Esophagus squamous epithelium (tissue), 4 donors: ENCODE measurements around the gene AKR1D1.
"Not testable (repeated sequence)": the region's sequence is repeated elsewhere in the genome, so short reads cannot be mapped to it uniquely, and the experiment has no call there.

ENCODE experiments used
- POLR2A ChIP-seq, 4 donors: fragments of 450-650 bp; IDR thresholded peaks; one replicate each; pipeline ENCODE4 v1.6.1; 2017; ENCODE audit warnings: antibody characterized with exemption in 4 of 4, mild to moderate bottlenecking in 4 of 4, moderate library complexity in 3 of 4
- TF ChIP-seq, protein P1 (sequence below), 6 experiments: fragments of 450-650 bp in 4 of 6; fragments of 200-600 bp in 2 of 6; sonication (generic) in 2 of 6; IDR thresholded peaks; one replicate each; pipeline ENCODE4 v1.5.1; 2016 to 2019; ENCODE audit warnings: antibody characterized with exemption in 6 of 6, mild to moderate bottlenecking in 4 of 6, moderate library complexity in 4 of 6

DNA sequence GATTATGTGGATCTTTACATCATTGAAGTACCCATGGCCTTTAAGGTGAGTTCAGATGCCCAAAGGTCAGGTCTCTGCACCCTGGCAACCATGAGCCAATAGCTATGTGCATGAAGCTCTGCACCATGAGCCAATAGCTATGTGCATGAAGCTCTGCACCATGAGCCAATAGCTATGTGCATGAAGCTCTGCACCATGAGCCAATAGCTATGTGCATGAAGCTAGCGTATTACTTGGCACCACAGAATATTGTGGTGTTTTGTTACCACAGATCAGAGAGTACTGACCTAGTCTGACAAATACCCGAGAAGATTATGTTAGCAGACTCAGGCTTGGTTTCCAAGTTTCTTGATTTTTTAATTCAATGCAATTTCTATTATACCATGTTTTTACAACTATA lies 15.6 kb downstream of the AKR1D1 start:
- TF ChIP-seq, protein P1, sequence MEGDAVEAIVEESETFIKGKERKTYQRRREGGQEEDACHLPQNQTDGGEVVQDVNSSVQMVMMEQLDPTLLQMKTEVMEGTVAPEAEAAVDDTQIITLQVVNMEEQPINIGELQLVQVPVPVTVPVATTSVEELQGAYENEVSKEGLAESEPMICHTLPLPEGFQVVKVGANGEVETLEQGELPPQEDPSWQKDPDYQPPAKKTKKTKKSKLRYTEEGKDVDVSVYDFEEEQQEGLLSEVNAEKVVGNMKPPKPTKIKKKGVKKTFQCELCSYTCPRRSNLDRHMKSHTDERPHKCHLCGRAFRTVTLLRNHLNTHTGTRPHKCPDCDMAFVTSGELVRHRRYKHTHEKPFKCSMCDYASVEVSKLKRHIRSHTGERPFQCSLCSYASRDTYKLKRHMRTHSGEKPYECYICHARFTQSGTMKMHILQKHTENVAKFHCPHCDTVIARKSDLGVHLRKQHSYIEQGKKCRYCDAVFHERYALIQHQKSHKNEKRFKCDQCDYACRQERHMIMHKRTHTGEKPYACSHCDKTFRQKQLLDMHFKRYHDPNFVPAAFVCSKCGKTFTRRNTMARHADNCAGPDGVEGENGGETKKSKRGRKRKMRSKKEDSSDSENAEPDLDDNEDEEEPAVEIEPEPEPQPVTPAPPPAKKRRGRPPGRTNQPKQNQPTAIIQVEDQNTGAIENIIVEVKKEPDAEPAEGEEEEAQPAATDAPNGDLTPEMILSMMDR (IDR thresholded peaks at IDR 0.05), result not testable (repeated sequence)
- not testable (repeated sequence) for TF ChIP-seq POLR2A (IDR thresholded peaks at IDR 0.05)
